PC-3 (cell line): ENCODE data around the gene RGS10. TPM values are rescaled to one million over a fixed set of nuclear protein-coding genes. Genes with fewer than 3 reads are reported as not detected.

ENCODE experiments used
- ATAC-seq: fragments of 200-7000 bp; cut with Tn5 transposase; 2 replicates; pipeline ENCODE4 v1.9.1; 2020; ENCODE audit warnings: mild to moderate bottlenecking, moderate library complexity
- BruUV-seq: library from RNA; stranded (reverse); fragments of 400-500 nt; replicated peaks from 2 replicates; lab custom pipeline; 2021; lab: Mats Ljungman, UMichigan
- CTCF ChIA-PET: fragments of 300-600 bp; sonication (Branson Sonifier 250); formaldehyde crosslinking; loops from one replicate; lab custom pipeline; 2022; ENCODE audit warnings: antibody characterized with exemption; lab: Charles Lee
- POLR2A ChIA-PET: fragments of 300-600 bp; sonication (Branson Sonifier 250); formaldehyde crosslinking; loops from one replicate; lab custom pipeline; 2022; ENCODE audit warnings: antibody characterized with exemption; ENCODE audit not compliant: unreplicated experiment; lab: Charles Lee
- DNase-seq: peaks from one replicate; pipeline ENCODE4 v3.0.0-alpha.2; 2015
- H2AFZ ChIP-seq: fragments of 300-600 bp; sonication (generic); 2 replicates; pipeline ENCODE4 v1.6.0; 2016; ENCODE audit warnings: antibody characterized with exemption, low read length
- H3F3A ChIP-seq: fragments of 300-600 bp; sonication (generic); one replicate; pipeline ENCODE4 v1.6.0; 2017; ENCODE audit warnings: antibody characterized with exemption, low read length, control low read depth, mild to moderate bottlenecking; ENCODE audit not compliant: unreplicated experiment
- H3K27ac ChIP-seq: fragments of 300-600 bp; sonication (generic); 2 replicates; pipeline ENCODE4 v1.5.1; 2016; ENCODE audit warnings: mild to moderate bottlenecking, low read length
- H3K27me3 ChIP-seq: fragments of 300-600 bp; sonication (generic); 2 replicates; pipeline ENCODE4 v1.6.1; 2016; ENCODE audit warnings: low read length, mixed read lengths
- H3K36me3 ChIP-seq: fragments of 300-600 bp; sonication (generic); 2 replicates; pipeline ENCODE4 v1.6.1; 2016; ENCODE audit warnings: low read depth, mixed run types, low read length, mixed read lengths
- H3K4me1 ChIP-seq: fragments of 300-600 bp; sonication (generic); 2 replicates; pipeline ENCODE4 v1.5.1; 2016; ENCODE audit warnings: low read length; ENCODE audit not compliant: insufficient read depth
- H3K4me2 ChIP-seq: fragments of 300-600 bp; sonication (generic); 2 replicates; pipeline ENCODE4 v1.6.0; 2016; ENCODE audit warnings: low read length
- H3K4me3 ChIP-seq: fragments of 300-600 bp; sonication (generic); 2 replicates; pipeline ENCODE4 v1.5.1; 2016; ENCODE audit warnings: mild to moderate bottlenecking, low read length, mixed read lengths
- H3K79me2 ChIP-seq: fragments of 300-600 bp; sonication (generic); 2 replicates; pipeline ENCODE4 v1.6.1; 2017; ENCODE audit warnings: low read length, mixed read lengths
- H3K9ac ChIP-seq: fragments of 300-600 bp; sonication (generic); 2 replicates; pipeline ENCODE4 v1.6.0; 2016; ENCODE audit warnings: mild to moderate bottlenecking, low read length
- H3K9me2 ChIP-seq: fragments of 300-600 bp; sonication (generic); replicated peaks from 2 replicates; pipeline ENCODE4 v1.6.1; 2016; ENCODE audit warnings: mixed run types, low read length, mixed read lengths
- H3K9me3 ChIP-seq: fragments of 300-600 bp; sonication (generic); 2 replicates; pipeline ENCODE4 v1.6.1; 2016; ENCODE audit warnings: low read length, mixed read lengths
- H4K20me1 ChIP-seq: fragments of 300-600 bp; sonication (generic); 2 replicates; pipeline ENCODE4 v1.6.1; 2016; ENCODE audit warnings: low read length, mixed read lengths
- EZH2 ChIP-seq: fragments of 300-600 bp; sonication (generic); IDR thresholded peaks from one replicate; pipeline ENCODE4 v1.6.1; 2017; ENCODE audit warnings: antibody characterized with exemption, mild to moderate bottlenecking, low read length; ENCODE audit not compliant: unreplicated experiment
- EZH2phosphoT487 ChIP-seq: fragments of 300-600 bp; sonication (generic); IDR thresholded peaks from 2 replicates; pipeline ENCODE4 v1.6.1; 2018; ENCODE audit warnings: mild to moderate bottlenecking, antibody characterized with exemption, low read length, borderline replicate concordance
- intact Hi-C: fragments of 100-400 bp; cut with micrococcal nuclease; formaldehyde crosslinking; loops from 2 replicates; pipeline ENCODE4 v1.9.0; 2023
- total RNA-seq: library from RNA; depleted of rRNA; stranded (reverse); fragments of >200 nt; gene quantifications from 2 replicates; pipeline ENCODE4 v1.2.3, GENCODE V29; 2014
- TF ChIP-seq, protein P1 (sequence below): fragments of 300-600 bp; sonication (generic); conservative IDR thresholded peaks from 2 replicates; pipeline ENCODE4 v1.5.1; 2017; ENCODE audit warnings: antibody characterized with exemption, low read depth, mild to moderate bottlenecking, low read length

Gene RGS10
- total RNA-seq, 1 experiment from 2014 or later = 27.6 TPM

DNA sequence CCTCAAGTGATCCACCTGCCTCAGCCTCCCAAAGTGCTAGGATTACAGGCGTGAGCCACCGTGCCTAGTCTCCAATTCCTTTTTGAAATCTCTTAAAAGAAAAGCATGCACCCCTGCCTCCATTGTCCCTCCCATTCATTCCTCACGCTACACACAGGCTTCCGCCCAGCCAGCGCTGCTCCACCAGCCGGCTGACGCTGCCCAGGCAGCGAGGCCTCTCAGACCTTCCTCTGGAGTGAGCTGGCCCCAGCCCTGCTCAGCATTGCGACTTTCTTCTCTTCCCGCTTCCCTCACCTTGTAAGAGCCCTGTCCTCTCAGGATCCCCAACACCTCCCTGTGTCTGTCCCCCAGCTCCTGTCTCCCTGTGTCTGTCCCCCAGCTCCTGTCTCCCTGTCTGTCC lies 23.6 kb downstream of the RGS10 start:
- H3K36me3 ChIP-seq = no peaks in the 10 kb centered on the region
- no peak for ATAC-seq
- CTCF ChIA-PET = no interaction called here

DNA sequence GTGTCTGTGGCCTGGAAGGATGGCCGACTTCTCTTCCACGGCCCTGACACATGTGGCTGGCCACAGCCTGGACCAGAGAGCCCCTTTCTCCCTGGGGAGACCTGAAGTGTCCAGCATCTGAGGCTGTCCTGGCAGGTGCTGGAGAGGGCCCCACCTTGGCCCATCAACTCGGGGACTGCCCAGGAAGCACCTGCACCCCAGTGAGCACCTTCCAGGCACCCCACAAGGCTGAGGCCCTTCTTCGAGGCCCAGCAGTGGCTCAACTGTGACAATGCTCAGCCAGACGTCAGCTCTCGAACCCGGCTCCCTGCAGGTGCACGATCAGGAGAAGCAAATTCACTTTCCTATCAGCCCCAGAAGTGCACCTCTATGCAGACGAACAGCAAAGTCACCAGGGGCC lies 24.3 kb downstream of the RGS10 start:
- Histone ChIP-seq H3K9ac (no peak overlapping the region), H3K36me3 (no peaks in the 10 kb centered on the region), H3K79me2 (no peaks in the 10 kb centered on the region), H4K20me1 (no peaks in the 10 kb centered on the region), H3K4me1 (peaks cover 29% of the 10 kb centered on the region), H3K27me3 (no peaks in the 10 kb centered on the region), H3K4me2 (no peak overlapping the region), H2AFZ (no peak overlapping the region), H3K4me3 (no peak overlapping the region), H3K27ac (no peak overlapping the region), H3F3A (no peaks in the 10 kb centered on the region), H3K9me2 (no peaks in the 10 kb centered on the region), H3K9me3 (no peaks in the 10 kb centered on the region)
- ATAC-seq (no peak), DNase-seq (no peak)
- no peak for TF ChIP-seq EZH2phosphoT487
- TF ChIP-seq EZH2 = no peak
- TF ChIP-seq, protein P1, sequence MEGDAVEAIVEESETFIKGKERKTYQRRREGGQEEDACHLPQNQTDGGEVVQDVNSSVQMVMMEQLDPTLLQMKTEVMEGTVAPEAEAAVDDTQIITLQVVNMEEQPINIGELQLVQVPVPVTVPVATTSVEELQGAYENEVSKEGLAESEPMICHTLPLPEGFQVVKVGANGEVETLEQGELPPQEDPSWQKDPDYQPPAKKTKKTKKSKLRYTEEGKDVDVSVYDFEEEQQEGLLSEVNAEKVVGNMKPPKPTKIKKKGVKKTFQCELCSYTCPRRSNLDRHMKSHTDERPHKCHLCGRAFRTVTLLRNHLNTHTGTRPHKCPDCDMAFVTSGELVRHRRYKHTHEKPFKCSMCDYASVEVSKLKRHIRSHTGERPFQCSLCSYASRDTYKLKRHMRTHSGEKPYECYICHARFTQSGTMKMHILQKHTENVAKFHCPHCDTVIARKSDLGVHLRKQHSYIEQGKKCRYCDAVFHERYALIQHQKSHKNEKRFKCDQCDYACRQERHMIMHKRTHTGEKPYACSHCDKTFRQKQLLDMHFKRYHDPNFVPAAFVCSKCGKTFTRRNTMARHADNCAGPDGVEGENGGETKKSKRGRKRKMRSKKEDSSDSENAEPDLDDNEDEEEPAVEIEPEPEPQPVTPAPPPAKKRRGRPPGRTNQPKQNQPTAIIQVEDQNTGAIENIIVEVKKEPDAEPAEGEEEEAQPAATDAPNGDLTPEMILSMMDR = no peak
- intact Hi-C loops = no loop called here
- ChIA-PET POLR2A (no interaction called here), CTCF (no interaction called here)
- BruUV-seq = no TSS peak

More for the DNA sequence above, 23.6 kb downstream of the RGS10 start:
- H2AFZ ChIP-seq = no peak overlapping the region
- no peak overlapping the region for H3K9ac ChIP-seq
- no peak overlapping the region for H3K27ac ChIP-seq
- POLR2A ChIA-PET = interaction anchor here (0.7 kb wide), 1 partner anchor 49 kb away, joined by 3 read pairs; no protein-coding TSS in a partner anchor
- no peaks in the 10 kb centered on the region for H3K27me3 ChIP-seq
- DNase-seq = no peak
- intact Hi-C loops = no loop called here
- no peak for TF ChIP-seq EZH2phosphoT487
- TF ChIP-seq EZH2 = no peak
- TF ChIP-seq, protein P1 = no peak
- no peaks in the 10 kb centered on the region for H4K20me1 ChIP-seq
- BruUV-seq = no TSS peak
- no peaks in the 10 kb centered on the region for H3K9me3 ChIP-seq
- H3K9me2 ChIP-seq = no peaks in the 10 kb centered on the region
- no peak overlapping the region for H3K4me2 ChIP-seq
- peaks cover 29% of the 10 kb centered on the region for H3K4me1 ChIP-seq
- H3K4me3 ChIP-seq = no peak overlapping the region
- H3K79me2 ChIP-seq = no peaks in the 10 kb centered on the region
- H3F3A ChIP-seq = no peaks in the 10 kb centered on the region
